ENCODE results near the gene RAPGEF2. TPM values are rescaled to one million over a fixed set of nuclear protein-coding genes. Genes with fewer than 3 reads are reported as not detected.
A peak's percentile ranks its signal among the peaks of the same experiment; 100 is the strongest.
"Not testable (repeated sequence)": the region's sequence is repeated elsewhere in the genome, so short reads cannot be mapped to it uniquely, and the experiment has no call there.

Gene RAPGEF2
- total RNA-seq, 1 experiment from 2014 or later = 26.3 TPM

GRCh38 chr4:159077702-159078495, 25.0 kb upstream of the RAPGEF2 start:
- TF ChIP-seq CTCF (IDR thresholded peaks at IDR 0.05; ENCODE audit: unreplicated experiment) = no peak
- peak; percentile 82 for DNase-seq (ENCODE audit: unreplicated experiment)
- peak overlapping the region; percentile 56 for H3K4me3 Mint-ChIP-seq (ENCODE audit: unreplicated experiment)
- H3K36me3 Mint-ChIP-seq (ENCODE audit: insufficient read depth, unreplicated experiment) = no peaks in the 10 kb centered on the region
- no TSS peak for BruUV-seq (replicated peaks)
- intact Hi-C loops (cut with micrococcal nuclease) = no loop called here
- H3K9me3 Mint-ChIP-seq (ENCODE audit: unreplicated experiment) = no peaks in the 10 kb centered on the region
- no peak overlapping the region for H3K27ac Mint-ChIP-seq (ENCODE audit: low read depth, unreplicated experiment)
- POLR2A ChIA-PET = interaction anchor here (0.7 to 2.9 kb wide), 4 partner anchors 26 to 190 kb away, joined by 3 to 19 read pairs (median 3); partner anchors contain the start of gene RAPGEF2
- CTCF ChIA-PET = interaction anchor here (1.1 kb wide), 1 partner anchor 193 kb away, joined by 4 read pairs; no protein-coding TSS in a partner anchor
- H3K4me1 Mint-ChIP-seq (ENCODE audit: insufficient read depth, unreplicated experiment) = peaks cover 6% of the 10 kb centered on the region
- no peaks in the 10 kb centered on the region for H3K27me3 Mint-ChIP-seq (ENCODE audit: insufficient read depth, unreplicated experiment)

GRCh38 chr4:159079074-159079473, 23.8 kb upstream of the RAPGEF2 start:
- intact Hi-C loops (cut with micrococcal nuclease) = no loop called here
- H3K27me3 Mint-ChIP-seq (ENCODE audit: insufficient read depth, unreplicated experiment) = no peaks in the 10 kb centered on the region
- no peaks in the 10 kb centered on the region for H3K9me3 Mint-ChIP-seq (ENCODE audit: unreplicated experiment)
- DNase-seq (ENCODE audit: unreplicated experiment) = no peak
- BruUV-seq (replicated peaks) = no TSS peak
- H3K36me3 Mint-ChIP-seq (ENCODE audit: insufficient read depth, unreplicated experiment) = no peaks in the 10 kb centered on the region
- no peak for TF ChIP-seq CTCF (IDR thresholded peaks at IDR 0.05; ENCODE audit: unreplicated experiment)
- H3K4me1 Mint-ChIP-seq (ENCODE audit: insufficient read depth, unreplicated experiment) = peaks cover 6% of the 10 kb centered on the region
- ChIA-PET CTCF (interaction anchor here (0.7 kb wide), 1 partner anchor 355 kb away, joined by 3 read pairs; no protein-coding TSS in a partner anchor), POLR2A (interaction anchor here (1.2 to 2.9 kb wide), 2 partner anchors 23 to 25 kb away, joined by 3 to 19 read pairs; partner anchors contain the start of gene RAPGEF2)
- no peak overlapping the region for H3K27ac Mint-ChIP-seq (ENCODE audit: low read depth, unreplicated experiment)
- H3K4me3 Mint-ChIP-seq (ENCODE audit: unreplicated experiment) = no peak overlapping the region

GRCh38 chr4:159086606-159087005, 16.3 kb upstream of the RAPGEF2 start:
- no peak overlapping the region for H3K27ac Mint-ChIP-seq (ENCODE audit: low read depth, unreplicated experiment)
- no peak for TF ChIP-seq CTCF (IDR thresholded peaks at IDR 0.05; ENCODE audit: unreplicated experiment)
- no peaks in the 10 kb centered on the region for H3K27me3 Mint-ChIP-seq (ENCODE audit: insufficient read depth, unreplicated experiment)
- no peak for DNase-seq (ENCODE audit: unreplicated experiment)
- H3K4me3 Mint-ChIP-seq (ENCODE audit: unreplicated experiment) = no peak overlapping the region
- H3K9me3 Mint-ChIP-seq (ENCODE audit: unreplicated experiment) = no peaks in the 10 kb centered on the region
- intact Hi-C loops (cut with micrococcal nuclease) = no loop called here
- POLR2A ChIA-PET = interaction anchor here (0.7 kb wide), 1 partner anchor 34 kb away, joined by 3 read pairs; no protein-coding TSS in a partner anchor
- no peaks in the 10 kb centered on the region for H3K4me1 Mint-ChIP-seq (ENCODE audit: insufficient read depth, unreplicated experiment)
- no peaks in the 10 kb centered on the region for H3K36me3 Mint-ChIP-seq (ENCODE audit: insufficient read depth, unreplicated experiment)
- CTCF ChIA-PET = interaction anchor here (0.6 kb wide), 1 partner anchor 148 kb away, joined by 4 read pairs; no protein-coding TSS in a partner anchor
- BruUV-seq (replicated peaks) = no TSS peak

GRCh38 chr4:159090255-159090654, 12.6 kb upstream of the RAPGEF2 start:
- Mint-ChIP-seq H3K36me3 (ENCODE audit: insufficient read depth, unreplicated experiment) (no peaks in the 10 kb centered on the region), H3K27me3 (ENCODE audit: insufficient read depth, unreplicated experiment) (no peaks in the 10 kb centered on the region), H3K4me1 (ENCODE audit: insufficient read depth, unreplicated experiment) (no peaks in the 10 kb centered on the region), H3K4me3 (ENCODE audit: unreplicated experiment) (no peak overlapping the region), H3K9me3 (ENCODE audit: unreplicated experiment) (no peaks in the 10 kb centered on the region), H3K27ac (ENCODE audit: low read depth, unreplicated experiment) (no peak overlapping the region)
- no TSS peak for BruUV-seq (replicated peaks)
- DNase-seq (ENCODE audit: unreplicated experiment) = no peak
- ChIA-PET CTCF (no interaction called here), POLR2A (interaction anchor here (1.2 to 1.5 kb wide), 2 partner anchors 8 to 94 kb away, joined by 3 read pairs; no protein-coding TSS in a partner anchor)
- intact Hi-C loops (cut with micrococcal nuclease) = no loop called here
- TF ChIP-seq CTCF (IDR thresholded peaks at IDR 0.05; ENCODE audit: unreplicated experiment) = no peak

GRCh38 chr4:159094156-159094555, 8.7 kb upstream of the RAPGEF2 start:
- DNase-seq (ENCODE audit: unreplicated experiment); BruUV-seq (replicated peaks); intact Hi-C loops (cut with micrococcal nuclease); POLR2A ChIA-PET; H3K36me3 Mint-ChIP-seq (ENCODE audit: insufficient read depth, unreplicated experiment); H3K27me3 Mint-ChIP-seq (ENCODE audit: insufficient read depth, unreplicated experiment); H3K9me3 Mint-ChIP-seq (ENCODE audit: unreplicated experiment); H3K27ac Mint-ChIP-seq (ENCODE audit: low read depth, unreplicated experiment); H3K4me1 Mint-ChIP-seq (ENCODE audit: insufficient read depth, unreplicated experiment); H3K4me3 Mint-ChIP-seq (ENCODE audit: unreplicated experiment): not testable (repeated sequence)
- CTCF ChIA-PET = interaction anchor here (0.7 kb wide), 1 partner anchor 82 kb away, joined by 3 read pairs; no protein-coding TSS in a partner anchor

All from MCF 10A (cell line).